GM21515 (cell line): Measurements from ENCODE around the gene PYGB.

Source experiments
- ATAC-seq: cut with Tn5 transposase; IDR thresholded peaks from one replicate; pipeline ENCODE4 v1.9.1; 2021; ENCODE audit not compliant: unreplicated experiment

Gene PYGB

GRCh38 chr20:25269057-25269832, 21.4 kb downstream of the PYGB start:
- no peak for ATAC-seq

- no peak for ATAC-seq
Measured at GRCh38 chr20:25269833-25270170, 21.9 kb downstream of the PYGB start.

- no peak for ATAC-seq
Measured at GRCh38 chr20:25270829-25271251, 23.0 kb downstream of the PYGB start.

- ATAC-seq = no peak
Measured at GRCh38 chr20:25271486-25272222, 23.8 kb downstream of the PYGB start.

GRCh38 chr20:25272223-25273000, 24.5 kb downstream of the PYGB start:
- no peak for ATAC-seq

GRCh38 chr20:25273046-25273445, 25.2 kb downstream of the PYGB start:
- ATAC-seq = no peak

GRCh38 chr20:25273541-25274358, 25.9 kb downstream of the PYGB start:
- no peak for ATAC-seq

- ATAC-seq = no peak
Measured at GRCh38 chr20:25274481-25274880, 26.6 kb downstream of the PYGB start.

- no peak for ATAC-seq
Measured at GRCh38 chr20:25274891-25275812, 27.3 kb downstream of the PYGB start.

- no peak for ATAC-seq
Measured at GRCh38 chr20:25275813-25276532, 28.1 kb downstream of the PYGB start.

GRCh38 chr20:25276533-25277050, 28.7 kb downstream of the PYGB start:
- ATAC-seq = no peak

GRCh38 chr20:25277051-25277801, 29.3 kb downstream of the PYGB start:
- ATAC-seq = no peak

- no peak for ATAC-seq
Measured at GRCh38 chr20:25277941-25278521, 30.1 kb downstream of the PYGB start.

GRCh38 chr20:25278636-25279361, 30.9 kb downstream of the PYGB start:
- ATAC-seq = no peak

- no peak for ATAC-seq
Measured at GRCh38 chr20:25279403-25279802, 31.5 kb downstream of the PYGB start.

- no peak for ATAC-seq
Measured at GRCh38 chr20:25280051-25280573, 32.2 kb downstream of the PYGB start.
